WTC11 (cell line): Measurements from ENCODE around the gene PTPRN2.
A peak's percentile ranks its signal among the peaks of the same experiment; 100 is the strongest.

Experiments used
- CTCF ChIP-seq: fragments of 200-600 bp; IDR thresholded peaks from 2 replicates; pipeline ENCODE4 v1.8.0; 2022; ENCODE audit warnings: antibody characterized with exemption
- HMGXB4 ChIP-seq: sonication (generic); formaldehyde crosslinking; IDR thresholded peaks from 2 replicates; pipeline ENCODE4 v1.8.1; 2023; ENCODE audit warnings: mild to moderate bottlenecking, moderate library complexity, missing genetic modification reagents
- IRF2 ChIP-seq: sonication (generic); formaldehyde crosslinking; IDR thresholded peaks from 2 replicates; pipeline ENCODE4 v1.8.0; 2022; ENCODE audit warnings: low read depth, missing genetic modification reagents, borderline replicate concordance
- NFYB ChIP-seq: sonication (generic); formaldehyde crosslinking; conservative IDR thresholded peaks from 2 replicates; pipeline ENCODE4 v1.8.0; 2022; ENCODE audit warnings: low read depth, missing genetic modification reagents
- TF ChIP-seq, protein P1 (sequence below): sonication (generic); formaldehyde crosslinking; IDR thresholded peaks from 2 replicates; pipeline ENCODE4 v1.8.0; 2023; ENCODE audit warnings: missing genetic modification reagents

DNA sequence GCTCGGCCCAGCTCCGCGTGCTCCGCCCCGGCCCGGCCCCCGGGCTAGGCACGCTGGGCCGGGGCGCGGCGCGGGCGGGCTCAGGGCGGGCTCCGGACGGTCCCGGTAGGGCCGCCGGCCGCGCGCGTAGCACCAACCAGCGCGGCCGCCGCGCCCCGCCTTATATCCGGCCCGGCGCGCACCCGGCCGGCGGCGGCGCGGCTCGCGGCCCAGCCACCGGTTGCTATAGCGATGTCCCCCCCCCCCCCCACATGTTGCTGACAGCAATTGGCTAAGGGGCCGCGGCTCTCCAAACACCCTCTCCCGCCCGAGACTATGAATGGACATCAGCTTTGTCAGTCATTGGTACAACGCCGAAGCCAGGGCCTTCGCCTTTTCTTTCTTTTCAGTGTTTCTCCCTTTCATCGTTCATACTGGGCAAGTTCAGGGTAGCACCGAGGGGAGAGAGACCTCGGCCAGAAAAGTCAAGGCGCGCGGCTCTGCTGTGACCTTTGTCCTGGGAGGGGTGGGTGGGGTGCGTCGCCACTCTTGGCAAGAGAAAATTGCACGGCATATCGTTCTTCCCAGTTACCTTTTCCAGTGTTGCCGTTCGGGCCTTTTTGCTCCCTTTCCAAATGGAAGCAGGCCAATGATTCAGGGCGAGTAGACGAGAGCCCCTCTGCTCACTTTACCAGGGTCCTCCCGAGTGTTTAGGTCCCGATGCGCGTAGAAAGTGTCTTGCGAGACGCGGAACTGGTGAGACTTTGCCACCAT is 896.6 kb downstream of the PTPRN2 start:
- TF ChIP-seq, protein P1, sequence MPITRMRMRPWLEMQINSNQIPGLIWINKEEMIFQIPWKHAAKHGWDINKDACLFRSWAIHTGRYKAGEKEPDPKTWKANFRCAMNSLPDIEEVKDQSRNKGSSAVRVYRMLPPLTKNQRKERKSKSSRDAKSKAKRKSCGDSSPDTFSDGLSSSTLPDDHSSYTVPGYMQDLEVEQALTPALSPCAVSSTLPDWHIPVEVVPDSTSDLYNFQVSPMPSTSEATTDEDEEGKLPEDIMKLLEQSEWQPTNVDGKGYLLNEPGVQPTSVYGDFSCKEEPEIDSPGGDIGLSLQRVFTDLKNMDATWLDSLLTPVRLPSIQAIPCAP = no peak
- TF ChIP-seq HMGXB4 (no peak), CTCF (no peak), IRF2 (CRISPR knock-in tag) (no peak), NFYB (CRISPR knock-in tag) (peak; percentile 72)
